Thymus (tissue), 11 donors: ENCODE data around the gene GRID1. TPM values are rescaled to one million over a fixed set of nuclear protein-coding genes. Genes with fewer than 3 reads are reported as not detected.

ENCODE experiments used
- DNase-seq, 9 donors: peaks; one replicate each; pipeline ENCODE4 v3.0.0-alpha.2; 2013; ENCODE audit warnings: low spot score in 9 of 9, low read depth in 6 of 9, missing footprints in 1 of 9
- H3K27ac ChIP-seq, 2 donors: one replicate each; pipeline ENCODE4 v1.5.1; 2013; ENCODE audit warnings: control low read depth in 1 of 2, low read depth in 1 of 2, low read length in 1 of 2, mild to moderate bottlenecking in 1 of 2, moderate library complexity in 1 of 2
- H3K27me3 ChIP-seq, 2 donors: one replicate each; pipeline ENCODE4 v1.5.1; 2013; ENCODE audit warnings: low read length in 1 of 2; ENCODE audit not compliant: control insufficient read depth in 2 of 2, insufficient read depth in 1 of 2
- H3K36me3 ChIP-seq, 2 donors: one replicate each; pipeline ENCODE4 v1.5.1; 2013; ENCODE audit warnings: low read length in 1 of 2, mild to moderate bottlenecking in 1 of 2, moderate library complexity in 1 of 2; ENCODE audit not compliant: control insufficient read depth in 2 of 2, insufficient read depth in 2 of 2
- H3K4me1 ChIP-seq, 2 donors: one replicate each; pipeline ENCODE4 v1.5.1; 2013; ENCODE audit warnings: low read length in 2 of 2; ENCODE audit not compliant: control insufficient read depth in 2 of 2, insufficient read depth in 2 of 2
- H3K4me3 ChIP-seq, 2 donors: one replicate each; pipeline ENCODE4 v1.5.1; 2013; ENCODE audit warnings: low read length in 2 of 2, control low read depth in 1 of 2, mild to moderate bottlenecking in 1 of 2
- H3K9me3 ChIP-seq, 2 donors: one replicate each; pipeline ENCODE4 v1.5.1; 2013; ENCODE audit warnings: low read length in 1 of 2, mild to moderate bottlenecking in 1 of 2; ENCODE audit not compliant: control insufficient read depth in 2 of 2, insufficient read depth in 1 of 2
- WGBS: extraction: QIAGEN DNeasy Blood & Tissue Kit; methylation state at CpG from one replicate; pipeline ENCODE4 v1.1.7; 2013; 5-methylcytosine and 5-hydroxymethylcytosine counted together
- polyA plus RNA-seq: library from polyadenylated mRNA; stranded (reverse); fragments of 200-250 nt; gene quantifications from one replicate; pipeline ENCODE4 v1.2.3, GENCODE V29; 2013
- total RNA-seq: library from RNA; stranded (reverse); fragments of 120-200 nt; gene quantifications from one replicate; pipeline ENCODE4 v1.2.4, GENCODE V29; 2013
- donor health status: healthy.

GRID1 gene
- total and polyA plus RNA-seq, 2 donors, result 0.33 to 0.46 TPM

DNA sequence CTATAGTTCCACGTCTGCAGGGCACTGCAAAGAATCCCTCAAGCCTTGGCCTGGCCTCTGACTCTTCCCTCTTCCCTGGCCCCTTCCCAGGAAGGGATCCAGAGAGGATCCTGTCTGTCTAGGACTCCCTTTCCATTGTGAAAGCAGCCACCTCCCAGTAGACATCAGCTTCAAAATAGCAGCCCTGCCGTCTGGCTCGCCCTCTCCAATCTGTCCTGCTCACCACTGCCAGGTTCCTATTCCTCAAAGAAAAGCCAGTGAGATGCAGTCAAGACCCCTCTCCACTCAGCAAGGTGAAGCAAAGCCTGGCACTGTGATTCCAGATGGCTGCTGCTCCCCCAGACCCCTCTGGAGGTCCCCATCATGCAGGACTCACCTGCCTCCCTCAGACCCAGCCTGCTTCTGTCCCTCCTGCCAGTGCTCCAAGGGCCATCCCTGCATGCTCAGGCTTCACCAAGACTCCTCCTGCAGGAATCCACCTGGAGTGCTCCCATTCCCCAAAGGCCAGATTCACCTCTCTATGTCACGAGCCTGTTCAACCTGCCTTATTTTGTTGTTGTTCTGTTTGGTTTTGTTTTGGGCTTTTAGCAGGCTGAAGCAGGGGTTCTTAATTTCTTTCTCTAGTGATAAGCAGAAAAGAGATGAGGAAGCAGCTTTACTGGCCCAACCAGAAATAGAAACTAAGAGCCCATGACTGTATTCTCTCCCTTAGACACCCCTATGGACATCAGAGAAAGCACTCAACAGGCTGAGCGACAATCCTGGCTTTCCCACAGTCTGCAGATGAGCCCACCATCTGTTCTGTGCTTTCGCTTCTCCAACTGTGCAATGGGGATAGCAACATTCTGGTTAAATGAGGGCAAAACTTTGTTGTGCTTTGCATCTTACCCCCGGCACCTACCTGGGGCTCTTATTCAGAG is 305.1 kb downstream of the GRID1 start:
- WGBS, result 87% methylated on average over 7 of the region's 7 CpGs
- Histone ChIP-seq H3K27ac (no peak overlapping the region), H3K27me3 (no peaks in the 10 kb centered on the region), H3K4me1 (no peaks in the 10 kb centered on the region), H3K36me3 (no peaks in the 10 kb centered on the region), H3K4me3 (no peak overlapping the region), H3K9me3 (no peaks in the 10 kb centered on the region)
- no peak for DNase-seq

DNA sequence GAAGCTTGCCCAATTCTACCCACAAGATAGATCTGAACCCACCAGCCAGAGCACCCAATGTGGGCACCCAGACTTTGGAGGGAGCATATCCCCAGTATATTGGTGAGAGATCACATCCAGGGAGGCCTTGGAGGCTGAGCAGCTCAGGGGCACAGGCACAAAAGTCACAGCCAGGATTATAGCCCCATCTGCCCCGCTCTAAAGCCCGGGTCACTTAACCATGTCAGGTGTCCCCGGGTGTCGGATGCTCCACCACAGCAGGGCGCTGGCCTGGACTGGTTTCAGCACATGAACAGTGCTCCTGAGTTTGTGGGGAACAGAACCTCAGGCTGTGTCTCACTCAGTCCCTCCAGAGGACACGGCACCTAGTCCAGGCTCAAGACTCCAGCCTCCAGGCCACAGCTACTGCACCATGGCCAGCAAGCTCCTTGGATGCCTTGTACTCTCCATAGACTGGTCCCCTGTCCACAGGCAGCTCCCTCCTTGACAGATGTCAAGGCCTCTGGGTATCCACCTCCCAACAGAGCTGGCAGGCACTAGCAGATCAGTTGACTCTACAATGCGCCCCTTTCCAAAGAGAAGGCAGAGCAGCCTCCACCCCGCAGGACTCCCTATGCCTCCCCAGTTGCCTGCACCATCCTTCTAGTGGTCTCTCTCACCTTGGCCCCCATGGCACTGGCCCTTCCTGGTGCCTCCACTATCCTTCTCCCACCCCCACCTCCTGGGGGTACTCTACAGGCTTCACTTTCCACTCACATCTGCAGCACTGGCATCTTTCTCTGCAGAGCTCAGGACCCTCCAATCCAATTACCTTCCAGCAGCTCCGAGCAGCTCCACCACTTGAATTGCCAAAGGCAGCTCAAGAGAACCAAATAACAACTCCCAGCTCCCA is 306.0 kb downstream of the GRID1 start:
- Histone ChIP-seq H3K36me3 (no peaks in the 10 kb centered on the region), H3K27ac (no peak overlapping the region), H3K27me3 (no peaks in the 10 kb centered on the region), H3K4me3 (no peak overlapping the region), H3K9me3 (no peaks in the 10 kb centered on the region), H3K4me1 (no peaks in the 10 kb centered on the region)
- 84% methylated on average over 9 of the region's 9 CpGs for WGBS
- no peak for DNase-seq

DNA sequence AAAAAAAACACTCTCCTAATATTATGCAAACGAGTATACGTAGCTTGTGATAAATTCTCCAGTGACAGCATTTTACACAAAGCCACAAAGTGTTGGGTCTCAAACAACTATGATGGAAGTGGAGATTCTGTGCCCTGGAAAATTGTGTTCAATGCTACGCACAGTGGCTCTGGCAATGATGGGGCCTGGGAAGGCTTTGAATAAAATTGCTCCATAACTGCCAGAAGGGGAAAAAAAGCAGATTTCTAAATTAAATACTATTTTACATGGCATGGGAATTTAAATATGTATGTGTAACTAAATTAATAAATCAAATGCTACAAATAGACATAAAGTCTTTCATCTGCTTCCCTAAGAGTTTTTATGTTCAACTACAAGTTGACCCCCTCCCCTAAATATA is 306.7 kb downstream of the GRID1 start:
- Histone ChIP-seq H3K36me3 (no peaks in the 10 kb centered on the region), H3K27me3 (no peaks in the 10 kb centered on the region), H3K4me3 (no peak overlapping the region), H3K4me1 (no peaks in the 10 kb centered on the region), H3K27ac (no peak overlapping the region), H3K9me3 (no peaks in the 10 kb centered on the region)
- whole genome bisulfite sequencing, result 94% methylated on average over 3 of the region's 3 CpGs
- no peak for DNase-seq

DNA sequence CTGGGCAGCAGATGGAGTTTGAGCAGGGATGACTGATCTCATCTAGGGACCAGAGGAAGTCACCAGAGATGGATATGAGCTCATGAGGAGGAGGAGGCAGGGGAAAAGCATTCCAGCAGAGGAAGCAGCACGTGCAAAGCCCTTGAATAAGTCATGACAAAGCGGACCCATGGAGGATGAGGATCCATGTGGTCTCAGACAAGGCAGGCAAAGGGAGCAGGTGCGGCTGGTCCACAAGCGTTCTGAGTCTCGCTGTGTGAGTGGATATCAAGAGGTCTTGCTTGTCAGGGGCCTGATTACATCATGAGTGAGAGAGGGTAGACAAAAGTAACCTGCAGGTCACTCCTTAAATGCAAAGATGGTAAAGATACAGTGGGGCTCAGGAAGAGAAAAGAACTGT is 307.6 kb downstream of the GRID1 start:
- Histone ChIP-seq H3K27ac (no peak overlapping the region), H3K4me1 (no peaks in the 10 kb centered on the region), H3K36me3 (no peaks in the 10 kb centered on the region), H3K4me3 (no peak overlapping the region), H3K27me3 (no peaks in the 10 kb centered on the region), H3K9me3 (no peaks in the 10 kb centered on the region)
- no peak for DNase-seq
- 85% methylated on average over 5 of the region's 5 CpGs for WGBS

DNA sequence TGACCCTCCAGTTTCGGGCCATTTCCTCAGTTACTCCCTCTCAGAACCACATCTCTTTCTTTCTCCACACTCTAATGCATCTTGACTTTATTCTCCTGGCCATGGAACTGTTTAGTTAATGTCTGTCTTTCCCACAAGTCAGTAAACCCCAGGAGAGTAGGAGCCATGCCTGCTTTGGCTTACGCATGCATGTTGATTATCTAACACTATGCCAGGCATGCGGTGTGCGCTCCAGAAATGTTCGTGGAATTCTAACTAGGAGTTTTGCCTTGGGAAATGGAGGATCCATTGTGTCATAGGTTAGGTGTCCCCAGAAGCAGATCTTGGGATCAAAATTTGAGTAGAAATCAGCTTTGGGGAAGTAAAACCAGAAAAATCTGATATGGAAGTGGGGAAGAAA is 308.9 kb downstream of the GRID1 start:
- Histone ChIP-seq H3K36me3 (no peaks in the 10 kb centered on the region), H3K4me3 (no peak overlapping the region), H3K9me3 (no peaks in the 10 kb centered on the region), H3K4me1 (no peaks in the 10 kb centered on the region), H3K27me3 (no peaks in the 10 kb centered on the region), H3K27ac (no peak overlapping the region)
- DNase-seq, result no peak
- 92% methylated on average over 5 of the region's 5 CpGs for WGBS

DNA sequence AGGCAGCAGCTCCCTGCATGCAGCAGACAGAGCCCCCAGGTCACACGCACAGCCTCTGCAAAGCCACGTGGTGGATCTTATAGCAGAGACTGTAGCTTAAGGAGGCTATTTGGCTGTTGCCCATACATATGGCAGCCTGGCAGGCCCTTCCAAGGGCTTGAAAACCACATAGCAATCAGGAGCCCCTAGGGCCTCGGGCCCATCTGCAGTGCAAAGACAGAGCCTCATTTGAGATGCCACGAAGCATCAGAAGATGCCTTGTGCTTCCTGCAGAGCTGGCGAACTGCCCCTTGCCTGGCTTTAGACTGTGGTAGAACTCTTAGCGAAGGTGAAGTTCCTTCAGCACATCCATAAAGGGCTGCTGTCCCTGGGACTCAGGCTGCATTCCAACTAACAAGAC is 309.9 kb downstream of the GRID1 start:
- H3K27ac ChIP-seq, result no peak overlapping the region
- no peak for DNase-seq
- no peaks in the 10 kb centered on the region for H3K27me3 ChIP-seq
- 92% methylated on average over 6 of the region's 6 CpGs for WGBS
- no peaks in the 10 kb centered on the region for H3K4me1 ChIP-seq
- H3K9me3 ChIP-seq, result no peaks in the 10 kb centered on the region
- H3K4me3 ChIP-seq, result no peak overlapping the region
- H3K36me3 ChIP-seq, result no peaks in the 10 kb centered on the region

DNA sequence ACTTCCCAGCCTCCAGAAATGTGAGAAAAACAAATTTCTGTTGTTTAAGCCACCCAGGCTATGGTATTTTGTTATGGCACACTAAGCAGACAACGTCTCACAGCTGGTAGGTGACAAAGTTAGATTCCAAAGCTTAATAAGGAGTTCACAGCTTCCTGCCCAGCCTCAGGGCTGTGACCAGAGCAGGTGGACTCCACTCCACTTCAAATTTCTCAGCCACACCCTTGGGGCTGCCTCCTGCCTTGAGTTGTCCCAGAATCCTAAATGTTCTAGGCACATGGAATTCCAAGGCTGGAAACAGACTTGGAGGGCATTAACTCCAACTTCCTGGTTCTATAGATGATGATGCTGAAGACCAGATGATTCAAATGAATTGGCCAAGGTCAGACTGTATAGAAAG is 310.7 kb downstream of the GRID1 start:
- Histone ChIP-seq H3K36me3 (no peaks in the 10 kb centered on the region), H3K4me1 (no peaks in the 10 kb centered on the region), H3K9me3 (no peaks in the 10 kb centered on the region), H3K27me3 (no peaks in the 10 kb centered on the region), H3K4me3 (no peak overlapping the region), H3K27ac (no peak overlapping the region)
- no peak for DNase-seq
- WGBS, result 79% methylated on average over 1 of the region's 1 CpG

DNA sequence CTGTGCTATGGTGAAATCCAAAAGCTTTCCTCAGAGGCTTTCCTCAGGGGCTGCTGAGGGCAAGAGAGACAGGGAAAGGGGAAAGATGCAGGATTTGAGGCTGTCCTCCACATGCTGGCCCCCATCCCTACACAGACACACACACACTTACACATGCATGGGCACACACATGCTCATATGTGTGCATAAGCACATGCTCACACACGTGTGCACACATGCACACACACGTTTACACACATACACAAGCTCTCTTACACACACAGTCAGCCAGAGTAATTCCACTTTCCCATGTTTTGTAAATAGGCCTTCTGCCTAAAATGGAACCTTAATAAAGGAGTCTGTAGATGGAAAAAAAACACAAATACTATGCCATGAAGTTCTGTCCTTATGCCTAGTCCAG is 312.9 kb downstream of the GRID1 start:
- Histone ChIP-seq H3K4me1 (no peaks in the 10 kb centered on the region), H3K27ac (no peak overlapping the region), H3K27me3 (no peaks in the 10 kb centered on the region), H3K4me3 (no peak overlapping the region), H3K36me3 (no peaks in the 10 kb centered on the region), H3K9me3 (no peaks in the 10 kb centered on the region)
- 91% methylated on average over 2 of the region's 2 CpGs for WGBS
- DNase-seq, result no peak

DNA sequence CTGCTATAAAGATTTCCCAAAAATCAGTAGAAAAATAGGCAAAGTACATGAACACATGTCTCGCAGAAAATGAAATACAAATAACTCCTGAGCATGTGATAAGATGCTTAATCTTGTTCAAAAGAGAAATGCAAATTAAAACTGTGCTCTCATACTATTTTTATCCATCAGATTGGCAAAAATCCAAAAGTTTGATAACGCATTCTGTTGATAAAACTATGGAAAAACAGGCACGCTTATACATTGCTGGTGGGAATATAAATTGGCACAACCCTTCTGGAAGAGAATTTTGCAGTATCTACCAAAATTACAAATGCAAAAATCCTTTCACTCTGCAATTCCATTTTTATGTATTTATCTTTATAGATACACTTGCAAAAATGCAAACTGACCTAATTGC is 315.0 kb downstream of the GRID1 start:
- WGBS, result 97% methylated on average over 3 of the region's 3 CpGs
- H3K36me3 ChIP-seq, result no peaks in the 10 kb centered on the region
- no peaks in the 10 kb centered on the region for H3K9me3 ChIP-seq
- no peak overlapping the region for H3K27ac ChIP-seq
- DNase-seq, result no peak
- H3K27me3 ChIP-seq, result no peaks in the 10 kb centered on the region
- no peaks in the 10 kb centered on the region for H3K4me1 ChIP-seq
- H3K4me3 ChIP-seq, result no peak overlapping the region
